ENCODE results near the gene NOL12.
"Not testable (repeated sequence)": the region's sequence is repeated elsewhere in the genome, so short reads cannot be mapped to it uniquely, and the experiment has no call there.

Gene NOL12

GRCh38 chr22:37650463-37651136, 35.5 kb upstream of the NOL12 start (continued):
- TF ChIP-seq ARNTL (CRISPR knock-in tag; IDR thresholded peaks at IDR 0.05; ENCODE audit: borderline replicate concordance, low read depth) (no peak), POU6F1 (CRISPR knock-in tag; IDR thresholded peaks at IDR 0.05; ENCODE audit: borderline replicate concordance, low read depth) (no peak)

- ATAC-seq: no peak
- TF ChIP-seq CREB5 (CRISPR knock-in tag; IDR thresholded peaks at IDR 0.05; ENCODE audit: low read depth): no peak
- TF ChIP-seq RARB (CRISPR knock-in tag; IDR thresholded peaks at IDR 0.05): no peak
- no peak for TF ChIP-seq ZNF8 (CRISPR knock-in tag; IDR thresholded peaks at IDR 0.05)
- TF ChIP-seq GLIS3 (CRISPR knock-in tag; IDR thresholded peaks at IDR 0.05): no peak
- TF ChIP-seq ZC3H10 (CRISPR knock-in tag; IDR thresholded peaks at IDR 0.05): no peak
- TF ChIP-seq POU6F1 (CRISPR knock-in tag; IDR thresholded peaks at IDR 0.05; ENCODE audit: borderline replicate concordance, low read depth): no peak
- no peak for TF ChIP-seq TCF4 (CRISPR knock-in tag; IDR thresholded peaks at IDR 0.05; ENCODE audit: borderline replicate concordance)
Measured at GRCh38 chr22:37654563-37655251, 31.4 kb upstream of the NOL12 start.

- no peak for TF ChIP-seq ZFP30 (CRISPR knock-in tag; IDR thresholded peaks at IDR 0.05)
- TF ChIP-seq OSR1 (CRISPR knock-in tag; IDR thresholded peaks at IDR 0.05): no peak
Measured at GRCh38 chr22:37655252-37655563, 30.9 kb upstream of the NOL12 start.

GRCh38 chr22:37656583-37656982, 29.6 kb upstream of the NOL12 start:
- ATAC-seq: not testable (repeated sequence)

More at GRCh38 chr22:37655252-37655563, 30.9 kb upstream of the NOL12 start:
- no peak for ATAC-seq

GRCh38 chr22:37657590-37658132, 28.5 kb upstream of the NOL12 start:
- peak; percentile 42 for ATAC-seq
- TF ChIP-seq RARB (CRISPR knock-in tag; IDR thresholded peaks at IDR 0.05): no peak
- TF ChIP-seq TSHZ2 (CRISPR knock-in tag; IDR thresholded peaks at IDR 0.05): no peak
- TF ChIP-seq ZFP3 (CRISPR knock-in tag; IDR thresholded peaks at IDR 0.05): no peak
- no peak for TF ChIP-seq PPARA (CRISPR knock-in tag; IDR thresholded peaks at IDR 0.05; ENCODE audit: borderline replicate concordance)
- no peak for TF ChIP-seq PATZ1 (CRISPR knock-in tag; IDR thresholded peaks at IDR 0.05; ENCODE audit: borderline replicate concordance)
- TF ChIP-seq CREB5 (CRISPR knock-in tag; IDR thresholded peaks at IDR 0.05; ENCODE audit: low read depth): no peak
- TF ChIP-seq CSRNP3 (CRISPR knock-in tag; IDR thresholded peaks at IDR 0.05): no peak
- no peak for TF ChIP-seq GLIS3 (CRISPR knock-in tag; IDR thresholded peaks at IDR 0.05)
- TF ChIP-seq ZNF565 (CRISPR knock-in tag; conservative IDR thresholded peaks at IDR 0.05; ENCODE audit: low read depth): no peak
- no peak for TF ChIP-seq CSDC2 (CRISPR knock-in tag; IDR thresholded peaks at IDR 0.05)
- no peak for TF ChIP-seq ZFP30 (CRISPR knock-in tag; IDR thresholded peaks at IDR 0.05)
- no peak for TF ChIP-seq POU6F1 (CRISPR knock-in tag; IDR thresholded peaks at IDR 0.05; ENCODE audit: borderline replicate concordance, low read depth)
- no peak for TF ChIP-seq SNAI2 (CRISPR knock-in tag; IDR thresholded peaks at IDR 0.05)

Measured in SK-N-SH treated with all-trans-retinoic acid at 6 μM for 48 hours (cell line).